GM23338 (cell line): ENCODE results near the gene IQGAP2. TPM values are rescaled to one million over a fixed set of nuclear protein-coding genes. Genes with fewer than 3 reads are reported as not detected.

Source experiments
- ATAC-seq: fragments of 200-7000 bp; cut with Tn5 transposase; 3 replicates; pipeline ENCODE4 v1.9.1; 2020
- DNase-seq: peaks from one replicate; pipeline ENCODE4 v3.0.0-alpha.2; 2015; ENCODE audit warnings: low spot score
- H2AFZ ChIP-seq: fragments of 200-600 bp; sonication (generic); 2 replicates; pipeline ENCODE4 v1.8.0; 2016; ENCODE audit warnings: antibody characterized with exemption, mild to moderate bottlenecking, moderate library complexity
- H3F3A ChIP-seq: fragments of 200-600 bp; sonication (generic); replicated peaks from 2 replicates; pipeline ENCODE4 v1.8.0; 2017; ENCODE audit warnings: antibody characterized with exemption, mixed run types, low read depth
- H3K27ac ChIP-seq: fragments of 200-600 bp; sonication (generic); 2 replicates; pipeline ENCODE4 v1.6.1; 2016; ENCODE audit warnings: low read depth
- H3K27me3 ChIP-seq: fragments of 200-600 bp; sonication (generic); 2 replicates; pipeline ENCODE4 v1.8.0; 2016; ENCODE audit warnings: mild to moderate bottlenecking, mixed run types, moderate library complexity; ENCODE audit not compliant: insufficient read depth
- H3K36me3 ChIP-seq: fragments of 200-600 bp; sonication (generic); 2 replicates; pipeline ENCODE4 v1.8.0; 2016; ENCODE audit warnings: mild to moderate bottlenecking; ENCODE audit not compliant: insufficient read depth
- H3K4me1 ChIP-seq: fragments of 200-600 bp; sonication (generic); 2 replicates; pipeline ENCODE4 v1.8.0; 2016; ENCODE audit warnings: mild to moderate bottlenecking, moderate library complexity; ENCODE audit not compliant: insufficient read depth
- H3K4me2 ChIP-seq: fragments of 200-600 bp; sonication (generic); 2 replicates; pipeline ENCODE4 v1.7.1; 2017; ENCODE audit warnings: mixed run types
- H3K4me3 ChIP-seq: fragments of 200-600 bp; sonication (generic); 2 replicates; pipeline ENCODE4 v1.6.1; 2016; ENCODE audit warnings: mixed run types
- H3K79me2 ChIP-seq: fragments of 200-600 bp; sonication (generic); replicated peaks from 2 replicates; pipeline ENCODE4 v1.8.0; 2017; ENCODE audit warnings: mild to moderate bottlenecking; ENCODE audit not compliant: insufficient read depth
- H3K9me2 ChIP-seq: fragments of 200-600 bp; sonication (generic); 2 replicates; pipeline ENCODE4 v1.8.0; 2017; ENCODE audit not compliant: insufficient read depth
- H4K20me1 ChIP-seq: fragments of 200-600 bp; sonication (generic); replicated peaks from 2 replicates; pipeline ENCODE4 v1.8.0; 2017; ENCODE audit warnings: mild to moderate bottlenecking; ENCODE audit not compliant: insufficient read depth
- H3K27ac Mint-ChIP-seq: 2 replicates; pipeline ENCODE4 v1.8.0; 2020; ENCODE audit warnings: inconsistent platforms, mild to moderate bottlenecking, moderate library complexity, mixed read lengths
- H3K27me3 Mint-ChIP-seq: 3 replicates; pipeline ENCODE4 v1.8.0; 2022; ENCODE audit warnings: low read depth, mild to moderate bottlenecking, moderate library complexity, mixed read lengths, inconsistent platforms; ENCODE audit not compliant: insufficient read depth, poor library complexity
- H3K36me3 Mint-ChIP-seq: 3 replicates; pipeline ENCODE4 v1.8.0; 2021; ENCODE audit warnings: low read depth, mild to moderate bottlenecking, inconsistent platforms, moderate library complexity, mixed read lengths
- H3K4me1 Mint-ChIP-seq: 3 replicates; pipeline ENCODE4 v1.8.0; 2020; ENCODE audit warnings: mild to moderate bottlenecking, inconsistent platforms, mixed read lengths
- H3K4me3 Mint-ChIP-seq: 3 replicates; pipeline ENCODE4 v1.8.0; 2021; ENCODE audit warnings: moderate library complexity, mild to moderate bottlenecking, inconsistent platforms, mixed read lengths
- H3K9me3 Mint-ChIP-seq: 3 replicates; pipeline ENCODE4 v1.8.0; 2020; ENCODE audit warnings: moderate library complexity, mild to moderate bottlenecking, inconsistent platforms, mixed read lengths
- CREB1 ChIP-seq: fragments of 250-450 bp; sonication (Bioruptor Pico); IDR thresholded peaks from 2 replicates; pipeline ENCODE4 v1.5.0; 2020; ENCODE audit warnings: low read depth, mild to moderate bottlenecking, moderate library complexity
- CTCF ChIP-seq, 2 experiments: fragments of 200-600 bp in 1 of 2; sonication (generic) in 1 of 2; conservative IDR thresholded peaks; 2 replicates each; pipeline versions ENCODE4 v1.5.1 to v1.6.1; 2016 to 2017; ENCODE audit warnings: antibody characterized with exemption in 2 of 2, low read depth in 2 of 2, mild to moderate bottlenecking in 2 of 2, moderate library complexity in 1 of 2
- ETS1 ChIP-seq: IDR thresholded peaks from 2 replicates; pipeline ENCODE4 v1.6.1; 2016; ENCODE audit warnings: antibody characterized with exemption
- EZH2 ChIP-seq: fragments of 200-600 bp; sonication (generic); IDR thresholded peaks from one replicate; pipeline ENCODE4 v1.8.0; 2017; ENCODE audit warnings: antibody characterized with exemption, mild to moderate bottlenecking, low read depth; ENCODE audit not compliant: unreplicated experiment
- EZH2phosphoT487 ChIP-seq: fragments of 200-600 bp; sonication (generic); IDR thresholded peaks from one replicate; pipeline ENCODE4 v1.8.1; 2018; ENCODE audit warnings: antibody characterized with exemption; ENCODE audit not compliant: unreplicated experiment
- JUNB ChIP-seq: IDR thresholded peaks from one replicate; pipeline ENCODE4 v1.6.1; 2016; ENCODE audit warnings: antibody characterized with exemption; ENCODE audit not compliant: unreplicated experiment
- NANOG ChIP-seq: IDR thresholded peaks from 2 replicates; pipeline ENCODE4 v1.6.1; 2016; ENCODE audit warnings: antibody characterized with exemption, borderline replicate concordance
- POLR2AphosphoS5 ChIP-seq: IDR thresholded peaks from 2 replicates; pipeline ENCODE4 v1.6.1; 2016; ENCODE audit warnings: antibody characterized with exemption, low read depth
- REST ChIP-seq: IDR thresholded peaks from one replicate; pipeline ENCODE4 v1.6.1; 2018; ENCODE audit warnings: antibody characterized with exemption; ENCODE audit not compliant: unreplicated experiment
- STAT1 ChIP-seq: IDR thresholded peaks from one replicate; pipeline ENCODE4 v1.6.1; 2016; ENCODE audit warnings: antibody characterized with exemption; ENCODE audit not compliant: unreplicated experiment
- ZNF114 ChIP-seq: fragments of 250-450 bp; sonication (Bioruptor Pico); IDR thresholded peaks from 2 replicates; pipeline ENCODE4 v1.5.0; 2020; ENCODE audit warnings: mild to moderate bottlenecking, moderate library complexity
- ZNF331 ChIP-seq: fragments of 250-450 bp; sonication (Bioruptor Pico); IDR thresholded peaks from 2 replicates; pipeline ENCODE4 v1.5.0; 2020; ENCODE audit warnings: low read depth, mild to moderate bottlenecking, moderate library complexity
- ZNF462 ChIP-seq: fragments of 250-450 bp; sonication (Bioruptor Pico); IDR thresholded peaks from 2 replicates; pipeline ENCODE4 v1.5.0; 2020; ENCODE audit warnings: mild to moderate bottlenecking, moderate library complexity
- polyA plus RNA-seq: library from polyadenylated mRNA; unstranded; fragments of >200 nt; fragmentation: Nextera tagmentation; extraction: Ambion mirVana; gene quantifications from 2 replicates; pipeline ENCODE4 v1.2.1, GENCODE V29; 2016
- total RNA-seq: library from RNA; depleted of rRNA; stranded (reverse); fragments of >200 nt; shearing (Covaris generic); gene quantifications from 2 replicates; pipeline ENCODE4 v1.2.3, GENCODE V29; 2014

Gene IQGAP2
- total and polyA plus RNA-seq, 2 experiments from 2014 or later: 60.0 to 86.5 TPM

GRCh38 chr5:76703707-76704106, 300.6 kb downstream of the IQGAP2 start:
- Mint-ChIP-seq H3K36me3 (peaks cover 13% of the 10 kb centered on the region; the same call in 2 of the 3 replicates), H3K27ac (no peak overlapping the region), H3K4me1 (peaks cover 6% of the 10 kb centered on the region; the same call in 1 of the 3 replicates), H3K9me3 (no peaks in the 10 kb centered on the region), H3K4me3 (no peak overlapping the region), H3K27me3 (peaks cover under 1% of the 10 kb centered on the region)
- TF ChIP-seq ETS1: no peak
- no peak for TF ChIP-seq ZNF114 (CRISPR knock-in tag)
- no peak for TF ChIP-seq CREB1 (CRISPR knock-in tag)
- TF ChIP-seq EZH2phosphoT487: no peak
- no peak for TF ChIP-seq ZNF462 (CRISPR knock-in tag)
- TF ChIP-seq STAT1: no peak
- TF ChIP-seq JUNB: no peak
- no peak for TF ChIP-seq NANOG
- no peak for TF ChIP-seq EZH2
- TF ChIP-seq REST: no peak
- TF ChIP-seq POLR2AphosphoS5: no peak
- TF ChIP-seq CTCF (conservative IDR thresholded peaks at IDR 0.05; ENCODE audit: low read depth in 2 of 2): no peak
- no peak for TF ChIP-seq ZNF331 (CRISPR knock-in tag)
- Histone ChIP-seq H3K27me3 (no peaks in the 10 kb centered on the region), H3K9me2 (no peaks in the 10 kb centered on the region), H3K36me3 (0 out of 2 replicates have a peak, but pooled peaks cover 6% of the 10 kb centered on the region), H3F3A (no peaks in the 10 kb centered on the region), H3K4me3 (no peak overlapping the region), H3K27ac (no peak overlapping the region), H3K4me1 (no peaks in the 10 kb centered on the region), H2AFZ (no peak overlapping the region), H4K20me1 (no peaks in the 10 kb centered on the region; the same call in 1 of the 2 replicates), H3K4me2 (no peak overlapping the region), H3K79me2 (no peaks in the 10 kb centered on the region)
- ATAC-seq (no peak), DNase-seq (no peak)
